Brain microvascular endothelial cell (primary cell): ENCODE results near the gene TMED4.

Experiments
- DNase-seq: peaks from one replicate; pipeline ENCODE4 v3.0.0-alpha.2; 2020
- H3K27ac ChIP-seq: fragments of 250-450 bp; sonication (Bioruptor Pico); 2 replicates; pipeline ENCODE4 v1.5.1; 2020; ENCODE audit warnings: mild to moderate bottlenecking, moderate library complexity
- H3K27me3 ChIP-seq: fragments of 250-450 bp; sonication (Bioruptor Pico); replicated peaks from 2 replicates; pipeline ENCODE4 v1.5.1; 2020; ENCODE audit warnings: mild to moderate bottlenecking
- H3K36me3 ChIP-seq: fragments of 250-450 bp; sonication (Bioruptor Pico); replicated peaks from 2 replicates; pipeline ENCODE4 v1.5.1; 2020; ENCODE audit warnings: mild to moderate bottlenecking
- H3K4me3 ChIP-seq: 2 replicates; pipeline ENCODE4 v1.5.1; 2011; ENCODE audit warnings: low read depth, mild to moderate bottlenecking, control low read depth, low read length, moderate library complexity
- in situ Hi-C: cut with HindIII; loops from 2 replicates; pipeline ENCODE4 v1.10.0; 2017; ENCODE audit warnings: low sequenced_read_pairs, low pct_ligation_motif_present
- TF ChIP-seq, protein P1 (sequence below): IDR thresholded peaks from 2 replicates; pipeline ENCODE4 v1.5.1; 2011; ENCODE audit warnings: low read depth, mild to moderate bottlenecking, moderate library complexity, low read length, control low read depth, inconsistent platforms; ENCODE audit errors: missing control alignments

The TMED4 gene

DNA sequence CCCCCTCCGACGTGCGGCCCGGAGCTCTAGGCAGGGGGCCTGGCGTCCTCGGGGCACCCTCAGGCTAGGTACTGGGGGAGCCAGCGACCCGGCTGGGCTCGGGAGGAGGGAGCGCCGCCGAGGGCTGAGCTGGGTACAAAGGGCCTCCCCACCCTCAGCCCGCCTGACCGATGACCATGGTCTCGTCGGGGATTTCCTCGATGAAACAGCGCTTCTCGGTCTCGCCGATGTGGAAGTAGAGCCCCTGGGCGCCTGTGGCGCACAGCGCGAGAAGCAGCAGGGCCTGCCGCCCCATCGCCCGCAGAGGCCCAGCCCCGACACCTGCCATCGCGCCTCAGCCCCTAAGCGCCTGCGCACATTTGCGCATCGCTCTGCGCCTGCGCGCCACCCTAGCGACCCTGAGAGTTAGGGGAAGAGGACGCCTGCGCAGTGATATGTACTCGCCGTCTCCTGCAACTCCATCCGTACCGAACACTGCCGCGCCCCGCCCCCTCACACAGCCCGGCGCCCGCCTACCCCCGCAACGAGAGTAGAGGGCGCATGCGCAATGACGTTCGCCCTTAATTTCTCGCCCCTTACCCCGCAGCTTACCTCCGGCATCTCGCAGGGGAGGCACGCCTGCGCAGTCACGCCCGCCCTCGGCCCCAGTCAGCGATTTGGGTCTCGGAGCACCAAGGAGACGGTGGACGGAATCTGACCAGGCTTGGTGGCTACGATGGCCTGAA lies at the start of gene TMED4:
TMED4 (minus strand) TSS at position 353 of the 725 bp plus-strand sequence; CDS start at position 328, 25 bp downstream.
- peak within 1 kb of the TSS; percentile 67 for H3K27ac ChIP-seq
- H3K36me3 ChIP-seq: peaks cover 12% of the 10 kb centered on the region
- in situ Hi-C loops: no loop called here
- no peaks in the 10 kb centered on the region for H3K27me3 ChIP-seq
- peak within 1 kb of the TSS; percentile 86 for H3K4me3 ChIP-seq
- peak; percentile 98 for DNase-seq
- TF ChIP-seq, protein P1, sequence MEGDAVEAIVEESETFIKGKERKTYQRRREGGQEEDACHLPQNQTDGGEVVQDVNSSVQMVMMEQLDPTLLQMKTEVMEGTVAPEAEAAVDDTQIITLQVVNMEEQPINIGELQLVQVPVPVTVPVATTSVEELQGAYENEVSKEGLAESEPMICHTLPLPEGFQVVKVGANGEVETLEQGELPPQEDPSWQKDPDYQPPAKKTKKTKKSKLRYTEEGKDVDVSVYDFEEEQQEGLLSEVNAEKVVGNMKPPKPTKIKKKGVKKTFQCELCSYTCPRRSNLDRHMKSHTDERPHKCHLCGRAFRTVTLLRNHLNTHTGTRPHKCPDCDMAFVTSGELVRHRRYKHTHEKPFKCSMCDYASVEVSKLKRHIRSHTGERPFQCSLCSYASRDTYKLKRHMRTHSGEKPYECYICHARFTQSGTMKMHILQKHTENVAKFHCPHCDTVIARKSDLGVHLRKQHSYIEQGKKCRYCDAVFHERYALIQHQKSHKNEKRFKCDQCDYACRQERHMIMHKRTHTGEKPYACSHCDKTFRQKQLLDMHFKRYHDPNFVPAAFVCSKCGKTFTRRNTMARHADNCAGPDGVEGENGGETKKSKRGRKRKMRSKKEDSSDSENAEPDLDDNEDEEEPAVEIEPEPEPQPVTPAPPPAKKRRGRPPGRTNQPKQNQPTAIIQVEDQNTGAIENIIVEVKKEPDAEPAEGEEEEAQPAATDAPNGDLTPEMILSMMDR: no peak

DNA sequence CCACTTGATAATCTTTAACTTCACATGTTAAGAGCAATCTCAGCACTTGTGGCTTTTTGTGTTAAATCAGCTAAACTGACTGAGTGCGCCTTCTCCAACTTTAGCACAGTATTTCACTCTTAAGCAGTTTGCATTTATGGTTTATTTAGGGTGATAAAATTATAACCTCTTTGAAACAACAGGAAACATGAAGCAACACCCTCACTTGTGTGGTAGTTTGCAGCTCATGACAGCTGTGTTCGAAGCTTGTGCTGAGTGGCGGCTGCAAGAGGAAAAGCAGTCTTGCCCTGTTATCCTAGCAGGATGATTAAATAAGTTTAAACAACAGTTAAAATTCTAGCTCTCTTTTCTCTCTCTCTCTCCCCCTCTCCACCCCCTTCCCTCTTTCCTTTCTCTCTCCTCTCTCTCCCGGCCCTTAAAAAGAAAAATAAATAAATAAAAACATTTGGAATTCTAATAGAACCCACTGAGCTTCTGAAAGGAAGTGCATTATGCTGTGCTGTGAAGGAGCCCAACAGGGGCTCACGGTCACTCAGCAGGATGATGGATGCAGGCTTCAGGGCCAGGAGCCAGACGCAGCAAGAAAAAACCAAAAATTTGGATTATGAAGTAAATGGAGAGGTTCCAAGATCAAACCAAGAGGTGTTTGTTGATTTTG lies 49.6 kb upstream of the TMED4 start:
- DNase-seq: no peak
- Histone ChIP-seq H3K36me3 (no peaks in the 10 kb centered on the region), H3K27me3 (no peaks in the 10 kb centered on the region), H3K27ac (no peak overlapping the region), H3K4me3 (no peak overlapping the region)
- in situ Hi-C loops: no loop called here
- TF ChIP-seq, protein P1: no peak

DNA sequence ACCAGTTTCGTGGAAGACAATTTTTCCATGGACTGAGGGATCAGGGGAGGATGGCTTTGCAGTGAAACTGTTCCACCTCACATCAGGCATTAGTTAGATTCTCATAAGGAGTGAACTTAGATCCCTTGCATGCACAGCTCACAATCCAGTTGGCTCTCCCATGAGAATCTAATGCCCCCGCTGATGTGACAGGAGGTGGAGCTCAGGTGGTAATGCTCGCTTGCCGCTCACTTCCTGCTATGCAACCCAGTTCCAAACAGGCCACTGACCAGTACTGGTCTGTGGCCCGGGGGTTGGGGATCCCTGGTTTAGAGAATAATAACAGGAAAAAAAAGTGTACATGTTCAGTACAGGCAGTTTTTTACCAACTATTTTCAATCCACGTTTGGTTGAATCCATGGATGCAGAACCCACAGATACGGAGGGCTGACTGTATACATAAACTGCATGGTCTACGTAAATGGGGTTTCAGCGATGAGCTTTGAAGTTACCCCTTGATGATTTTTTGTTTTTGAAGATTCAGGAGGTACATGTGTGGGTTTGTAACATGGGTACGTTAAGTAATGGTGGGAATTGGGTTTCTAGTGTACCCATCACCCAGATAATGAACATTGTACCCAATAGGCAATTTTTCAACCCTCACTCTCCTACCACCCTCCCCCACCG lies 48.9 kb upstream of the TMED4 start:
- Histone ChIP-seq H3K27ac (no peak overlapping the region), H3K27me3 (no peaks in the 10 kb centered on the region), H3K4me3 (no peak overlapping the region), H3K36me3 (no peaks in the 10 kb centered on the region)
- TF ChIP-seq, protein P1: no peak
- in situ Hi-C loops: no loop called here
- no peak for DNase-seq

GRCh38 chr7:44629829-44630522 lies 47.9 kb upstream of the TMED4 start:
- H3K27me3 ChIP-seq: no peaks in the 10 kb centered on the region
- in situ Hi-C loops: no loop called here
- peaks cover 5% of the 10 kb centered on the region for H3K36me3 ChIP-seq
- H3K4me3 ChIP-seq: no peak overlapping the region
- TF ChIP-seq, protein P1: no peak
- DNase-seq: no peak
- no peak overlapping the region for H3K27ac ChIP-seq

DNA sequence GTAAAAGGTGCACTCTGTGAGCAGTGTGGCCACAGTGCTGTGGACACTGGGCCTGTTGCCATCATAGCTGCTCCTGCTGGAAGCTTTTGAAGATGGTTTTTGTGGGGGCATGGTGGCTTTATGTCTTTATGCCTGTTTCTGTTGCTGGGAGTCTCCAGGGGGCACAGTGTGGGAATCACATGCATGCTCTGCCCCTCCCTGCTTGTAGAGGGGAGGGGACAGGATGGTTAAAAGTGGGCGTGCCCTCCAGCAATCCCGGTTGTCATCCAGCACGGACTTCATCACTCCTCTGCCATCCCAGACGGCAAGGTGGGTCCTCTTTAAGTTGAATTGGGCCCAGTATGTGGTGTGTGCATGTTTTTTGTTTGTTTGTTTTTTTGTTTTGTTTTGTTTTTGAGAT lies 44.6 kb upstream of the TMED4 start:
- TF ChIP-seq, protein P1: no peak
- no peak overlapping the region for H3K27ac ChIP-seq
- no peak for DNase-seq
- H3K27me3 ChIP-seq: no peaks in the 10 kb centered on the region
- no peak overlapping the region for H3K4me3 ChIP-seq
- in situ Hi-C loops: no loop called here
- peaks cover 11% of the 10 kb centered on the region for H3K36me3 ChIP-seq
